WI38 (cell line): Measurements from ENCODE around the gene XAB2.

Experiments
- H3K4me3 ChIP-seq: 2 replicates; pipeline ENCODE4 v1.5.1; 2011; ENCODE audit warnings: low read depth, mild to moderate bottlenecking, control low read depth, low read length
- TF ChIP-seq, protein P1 (sequence below): IDR thresholded peaks from 2 replicates; pipeline ENCODE4 v1.5.1; 2012; ENCODE audit warnings: low read depth, mild to moderate bottlenecking, control low read depth, low read length

The XAB2 gene

DNA sequence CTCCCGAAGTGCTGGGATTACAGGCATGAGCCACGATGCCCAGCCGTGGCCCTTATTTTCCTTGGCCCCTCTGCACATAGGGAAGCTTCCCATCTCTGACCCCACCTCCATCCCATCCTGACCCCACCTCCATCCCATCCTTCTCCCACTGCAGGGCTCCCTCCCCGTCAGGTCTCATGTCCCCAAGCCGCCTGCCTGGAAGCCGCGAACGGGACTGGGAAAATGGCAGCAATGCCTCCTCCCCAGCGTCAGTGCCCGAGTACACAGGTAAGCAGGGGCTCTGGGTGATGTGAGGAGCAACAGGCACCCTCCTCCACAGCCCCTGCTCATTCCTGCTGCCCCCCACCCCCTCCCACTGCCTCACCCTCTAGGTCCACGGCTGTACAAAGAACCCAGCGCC is 12.2 kb downstream of the XAB2 start:
- TF ChIP-seq, protein P1, sequence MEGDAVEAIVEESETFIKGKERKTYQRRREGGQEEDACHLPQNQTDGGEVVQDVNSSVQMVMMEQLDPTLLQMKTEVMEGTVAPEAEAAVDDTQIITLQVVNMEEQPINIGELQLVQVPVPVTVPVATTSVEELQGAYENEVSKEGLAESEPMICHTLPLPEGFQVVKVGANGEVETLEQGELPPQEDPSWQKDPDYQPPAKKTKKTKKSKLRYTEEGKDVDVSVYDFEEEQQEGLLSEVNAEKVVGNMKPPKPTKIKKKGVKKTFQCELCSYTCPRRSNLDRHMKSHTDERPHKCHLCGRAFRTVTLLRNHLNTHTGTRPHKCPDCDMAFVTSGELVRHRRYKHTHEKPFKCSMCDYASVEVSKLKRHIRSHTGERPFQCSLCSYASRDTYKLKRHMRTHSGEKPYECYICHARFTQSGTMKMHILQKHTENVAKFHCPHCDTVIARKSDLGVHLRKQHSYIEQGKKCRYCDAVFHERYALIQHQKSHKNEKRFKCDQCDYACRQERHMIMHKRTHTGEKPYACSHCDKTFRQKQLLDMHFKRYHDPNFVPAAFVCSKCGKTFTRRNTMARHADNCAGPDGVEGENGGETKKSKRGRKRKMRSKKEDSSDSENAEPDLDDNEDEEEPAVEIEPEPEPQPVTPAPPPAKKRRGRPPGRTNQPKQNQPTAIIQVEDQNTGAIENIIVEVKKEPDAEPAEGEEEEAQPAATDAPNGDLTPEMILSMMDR, result no peak

DNA sequence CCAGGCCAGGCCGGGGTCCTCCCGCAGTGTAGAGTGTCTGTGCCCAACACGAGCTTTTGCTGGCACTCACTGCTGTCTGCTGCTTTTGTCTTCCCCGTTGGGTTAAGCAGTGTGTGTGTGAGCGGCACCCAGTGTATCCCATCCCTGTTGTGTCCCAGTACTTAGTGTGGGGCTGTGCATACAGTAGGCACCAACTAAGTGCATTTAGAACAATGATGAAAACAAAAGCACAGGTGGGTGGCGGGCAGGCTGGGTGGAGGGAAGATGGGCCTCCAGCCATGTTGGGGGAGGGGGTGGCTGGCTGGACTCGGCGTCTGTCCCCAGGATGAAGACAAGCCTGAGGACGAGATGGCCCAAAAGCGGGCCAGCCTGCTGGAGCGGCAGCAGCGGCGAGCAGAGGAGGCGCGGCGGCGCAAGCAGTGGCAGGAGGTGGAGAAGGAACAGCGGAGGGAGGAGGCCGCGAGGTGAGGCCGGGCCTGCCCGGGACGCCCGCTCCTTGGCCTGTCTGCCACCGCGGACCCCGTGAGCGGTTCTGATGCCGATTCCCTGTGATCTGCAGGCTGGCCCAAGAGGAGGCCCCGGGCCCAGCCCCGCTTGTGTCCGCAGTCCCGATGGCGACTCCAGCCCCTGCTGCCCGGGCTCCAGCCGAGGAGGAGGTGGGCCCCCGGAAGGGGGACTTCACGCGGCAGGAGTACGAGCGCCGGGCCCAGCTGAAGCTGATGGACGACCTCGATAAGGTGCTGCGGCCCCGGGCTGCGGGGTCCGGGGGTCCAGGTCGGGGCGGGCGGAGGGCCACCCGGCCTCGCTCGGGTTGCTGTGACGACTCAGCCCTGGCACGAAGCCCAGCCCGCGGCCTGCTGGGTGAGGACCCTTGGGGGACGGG is 14.2 kb downstream of the XAB2 start:
- TF ChIP-seq, protein P1, result no peak
- H3K4me3 ChIP-seq, result no peak overlapping the region

More for the DNA sequence above, 12.2 kb downstream of the XAB2 start:
- no peak overlapping the region for H3K4me3 ChIP-seq

DNA sequence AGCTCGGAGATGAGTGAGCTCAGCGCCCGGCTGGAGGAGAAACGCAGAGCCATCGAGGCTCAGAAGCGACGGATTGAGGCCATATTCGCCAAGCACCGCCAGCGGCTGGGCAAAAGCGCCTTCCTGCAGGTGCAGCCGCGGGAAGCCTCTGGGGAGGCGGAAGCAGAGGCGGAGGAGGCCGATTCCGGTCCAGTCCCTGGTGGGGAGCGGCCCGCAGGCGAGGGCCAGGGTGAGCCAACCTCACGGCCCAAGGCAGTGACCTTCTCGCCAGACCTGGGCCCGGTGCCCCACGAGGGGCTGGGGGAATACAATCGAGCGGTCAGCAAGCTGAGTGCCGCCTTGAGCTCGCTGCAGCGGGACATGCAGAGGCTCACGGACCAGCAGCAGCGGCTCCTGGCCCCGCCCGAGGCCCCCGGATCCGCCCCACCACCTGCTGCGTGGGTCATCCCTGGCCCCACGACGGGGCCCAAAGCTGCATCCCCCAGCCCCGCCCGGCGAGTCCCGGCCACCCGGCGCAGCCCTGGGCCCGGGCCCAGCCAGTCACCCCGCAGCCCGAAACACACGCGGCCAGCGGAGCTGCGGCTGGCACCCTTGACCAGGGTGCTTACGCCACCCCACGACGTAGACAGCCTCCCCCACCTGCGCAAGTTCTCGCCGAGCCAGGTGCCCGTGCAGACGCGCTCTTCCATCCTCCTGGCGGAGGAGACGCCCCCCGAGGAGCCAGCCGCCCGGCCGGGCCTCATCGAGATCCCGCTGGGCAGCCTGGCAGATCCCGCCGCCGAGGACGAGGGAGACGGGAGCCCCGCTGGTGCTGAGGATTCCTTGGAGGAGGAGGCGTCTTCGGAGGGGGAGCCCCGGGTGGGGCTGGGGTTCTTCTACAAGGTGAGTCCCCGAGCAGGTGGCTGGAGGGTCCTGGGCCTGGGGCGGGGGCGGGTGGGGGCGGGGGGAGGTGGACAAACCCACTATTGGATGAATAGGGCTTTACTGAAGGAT is 16.8 kb downstream of the XAB2 start:
- TF ChIP-seq, protein P1, result no peak

DNA sequence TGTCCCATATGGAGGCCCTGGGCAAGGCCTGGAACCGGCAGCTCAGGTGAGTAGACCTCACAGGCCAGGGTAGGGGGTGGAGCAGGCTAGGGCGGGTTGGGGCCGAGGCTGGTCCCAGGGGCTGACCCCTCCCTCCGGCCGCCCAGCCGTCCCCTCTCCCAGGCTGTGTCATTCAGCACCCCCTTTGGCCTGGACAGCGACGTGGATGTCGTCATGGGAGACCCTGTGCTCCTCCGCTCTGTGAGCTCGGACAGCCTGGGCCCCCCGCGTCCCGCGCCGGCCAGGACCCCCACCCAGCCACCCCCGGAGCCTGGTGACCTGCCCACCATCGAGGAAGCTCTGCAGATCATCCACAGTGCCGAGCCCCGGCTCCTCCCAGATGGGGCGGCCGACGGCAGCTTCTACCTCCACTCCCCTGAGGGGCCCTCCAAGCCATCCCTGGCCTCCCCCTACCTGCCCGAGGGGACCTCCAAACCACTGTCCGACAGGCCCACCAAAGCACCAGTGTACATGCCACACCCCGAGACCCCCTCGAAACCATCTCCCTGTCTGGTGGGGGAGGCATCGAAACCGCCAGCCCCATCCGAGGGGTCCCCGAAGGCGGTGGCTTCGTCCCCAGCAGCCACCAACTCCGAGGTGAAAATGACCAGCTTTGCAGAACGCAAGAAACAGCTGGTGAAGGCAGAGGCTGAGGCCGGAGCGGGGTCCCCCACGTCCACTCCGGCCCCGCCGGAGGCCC is 17.6 kb downstream of the XAB2 start:
- TF ChIP-seq, protein P1, result no peak

More for the DNA sequence above, 16.8 kb downstream of the XAB2 start:
- no peak overlapping the region for H3K4me3 ChIP-seq

DNA sequence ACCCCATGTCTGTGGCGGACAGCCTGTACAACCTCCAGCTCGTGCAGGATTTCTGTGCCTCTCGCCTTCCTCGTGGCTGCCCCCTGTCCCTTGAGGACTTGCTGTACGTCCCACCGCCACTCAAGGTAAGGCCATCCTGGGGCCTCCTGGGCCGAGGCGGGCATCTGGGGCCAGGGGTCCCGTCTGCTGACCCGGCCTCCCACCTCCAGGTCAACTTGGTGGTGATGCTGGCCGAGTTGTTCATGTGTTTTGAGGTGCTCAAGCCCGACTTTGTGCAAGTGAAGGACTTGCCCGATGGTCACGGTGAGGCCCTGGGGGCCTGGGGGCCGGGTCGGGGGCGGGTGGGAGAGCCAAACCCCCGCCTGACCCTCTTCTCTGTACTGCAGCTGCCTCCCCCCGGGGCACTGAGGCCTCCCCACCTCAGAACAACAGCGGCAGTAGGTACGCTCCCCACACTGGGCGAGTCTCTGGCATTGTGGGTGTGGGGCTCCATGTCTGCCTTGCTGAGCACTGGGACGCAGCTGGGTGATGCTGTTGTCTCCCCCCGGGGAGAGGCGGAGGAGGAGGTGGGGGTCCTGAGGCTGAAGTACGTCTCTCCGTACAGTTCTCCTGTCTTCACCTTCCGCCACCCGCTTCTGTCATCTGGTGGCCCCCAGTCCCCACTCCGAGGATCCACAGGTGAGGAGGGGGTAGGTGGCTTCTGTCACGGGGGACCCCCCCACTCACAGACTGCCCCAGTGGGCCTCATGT is 18.7 kb downstream of the XAB2 start:
- no peak overlapping the region for H3K4me3 ChIP-seq
- TF ChIP-seq, protein P1, result no peak

More for the DNA sequence above, 17.6 kb downstream of the XAB2 start:
- no peak overlapping the region for H3K4me3 ChIP-seq

DNA sequence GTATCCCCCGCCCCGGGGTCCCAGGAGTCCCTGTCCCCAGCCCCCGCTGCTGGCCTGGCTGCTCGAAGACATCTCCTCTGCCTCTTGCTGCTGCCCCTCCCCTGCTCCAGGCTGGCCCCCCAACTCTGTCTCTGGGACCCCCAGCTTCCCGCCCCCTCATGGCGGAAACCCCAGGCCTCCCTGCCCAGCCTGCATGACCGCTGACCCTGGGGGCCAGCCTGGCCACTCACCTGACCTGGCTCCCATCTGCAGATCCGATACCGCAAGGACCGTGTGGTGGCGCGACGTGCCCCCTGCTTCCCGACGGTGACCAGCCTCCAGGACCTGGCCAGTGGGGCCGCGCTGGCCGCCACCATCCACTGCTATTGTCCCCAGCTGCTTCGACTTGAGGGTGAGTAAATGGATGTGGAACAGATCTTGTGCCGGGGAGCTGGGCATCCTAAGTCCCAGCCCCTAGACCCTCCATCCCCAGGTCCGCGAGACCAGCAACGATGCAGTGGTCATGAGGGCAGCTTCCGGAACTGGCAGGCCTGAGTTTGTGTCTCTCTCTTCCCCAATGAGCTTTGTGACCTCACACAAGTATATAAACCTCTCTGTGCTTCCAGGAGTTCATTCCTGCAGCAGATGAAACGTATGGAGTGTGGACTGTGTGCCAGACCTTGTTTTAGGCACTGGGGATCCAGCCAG is 21.3 kb downstream of the XAB2 start:
- no peak overlapping the region for H3K4me3 ChIP-seq
- TF ChIP-seq, protein P1, result no peak
